ENCODE data around the gene CEACAM7. TPM values are rescaled to one million over a fixed set of nuclear protein-coding genes. Genes with fewer than 3 reads are reported as not detected.
"Not testable (repeated sequence)": the region's sequence is repeated elsewhere in the genome, so short reads cannot be mapped to it uniquely, and the experiment has no call there.

Gene CEACAM7
- total RNA-seq, 1 donor from 2014 or later: not detected

DNA sequence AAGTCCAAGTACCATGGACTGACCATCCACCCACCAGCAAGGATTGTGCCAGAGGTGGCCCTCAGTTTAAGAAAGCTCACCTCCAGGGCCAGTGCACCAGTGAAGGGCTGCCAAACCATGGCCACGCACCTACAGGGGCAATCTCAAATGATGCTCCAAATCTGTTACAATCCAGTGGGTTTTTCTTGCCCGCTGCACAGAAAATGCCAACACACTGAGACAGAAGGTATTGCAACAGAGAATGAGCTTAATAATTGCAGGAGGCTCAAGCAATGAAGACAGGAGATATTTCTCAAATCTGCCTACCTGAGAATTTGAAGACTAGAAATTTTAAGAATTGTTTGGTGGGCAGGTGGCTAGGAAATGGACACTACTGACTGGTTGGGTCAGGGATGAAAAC is 22.0 kb downstream of the CEACAM7 start:
- Mint-ChIP-seq H3K9me3 (peaks cover 24% of the 10 kb centered on the region), H3K27ac (no peak overlapping the region), H3K4me3 (no peak overlapping the region), H3K27me3 (peaks cover 24% of the 10 kb centered on the region), H3K4me1 (no peaks in the 10 kb centered on the region), H3K36me3 (ENCODE audit: low read depth) (no peaks in the 10 kb centered on the region)
- intact Hi-C loops (cut with micrococcal nuclease): no loop called here
- DNase-seq (no peak), ATAC-seq (ENCODE audit: low read depth) (no peak)
- ChIA-PET POLR2A (no interaction called here), CTCF (no interaction called here)
- TF ChIP-seq, protein P1, sequence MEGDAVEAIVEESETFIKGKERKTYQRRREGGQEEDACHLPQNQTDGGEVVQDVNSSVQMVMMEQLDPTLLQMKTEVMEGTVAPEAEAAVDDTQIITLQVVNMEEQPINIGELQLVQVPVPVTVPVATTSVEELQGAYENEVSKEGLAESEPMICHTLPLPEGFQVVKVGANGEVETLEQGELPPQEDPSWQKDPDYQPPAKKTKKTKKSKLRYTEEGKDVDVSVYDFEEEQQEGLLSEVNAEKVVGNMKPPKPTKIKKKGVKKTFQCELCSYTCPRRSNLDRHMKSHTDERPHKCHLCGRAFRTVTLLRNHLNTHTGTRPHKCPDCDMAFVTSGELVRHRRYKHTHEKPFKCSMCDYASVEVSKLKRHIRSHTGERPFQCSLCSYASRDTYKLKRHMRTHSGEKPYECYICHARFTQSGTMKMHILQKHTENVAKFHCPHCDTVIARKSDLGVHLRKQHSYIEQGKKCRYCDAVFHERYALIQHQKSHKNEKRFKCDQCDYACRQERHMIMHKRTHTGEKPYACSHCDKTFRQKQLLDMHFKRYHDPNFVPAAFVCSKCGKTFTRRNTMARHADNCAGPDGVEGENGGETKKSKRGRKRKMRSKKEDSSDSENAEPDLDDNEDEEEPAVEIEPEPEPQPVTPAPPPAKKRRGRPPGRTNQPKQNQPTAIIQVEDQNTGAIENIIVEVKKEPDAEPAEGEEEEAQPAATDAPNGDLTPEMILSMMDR (IDR thresholded peaks at IDR 0.05): no peak

DNA sequence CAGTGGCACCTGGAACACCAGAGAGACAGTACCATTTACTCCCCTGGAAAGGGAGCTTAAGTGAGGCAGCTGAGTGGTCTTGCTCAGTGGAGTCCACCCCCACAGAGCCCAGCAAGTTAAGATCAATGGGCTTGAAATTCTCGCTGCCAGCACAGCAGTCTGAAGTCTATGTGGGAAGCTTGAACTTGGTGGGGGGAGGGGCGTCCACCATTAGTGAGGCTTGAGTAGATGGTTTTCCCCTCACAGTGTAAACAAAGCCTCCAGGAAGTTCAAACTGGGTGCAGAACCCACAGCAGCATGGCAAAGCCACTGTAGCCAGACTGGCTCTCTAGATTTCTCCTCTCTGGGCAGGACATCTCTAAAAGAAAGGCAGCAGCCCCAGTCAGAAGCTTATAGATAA is 30.9 kb downstream of the CEACAM7 start:
- Mint-ChIP-seq H3K9me3 (peaks cover 13% of the 10 kb centered on the region), H3K27me3 (peaks cover 59% of the 10 kb centered on the region), H3K4me3 (no peak overlapping the region), H3K4me1 (no peaks in the 10 kb centered on the region), H3K36me3 (ENCODE audit: low read depth) (peaks cover 2% of the 10 kb centered on the region), H3K27ac (no peak overlapping the region)
- ChIA-PET CTCF (interaction anchor here (1.1 kb wide), 1 partner anchor 15 kb away, joined by 3 read pairs; no protein-coding TSS in a partner anchor), POLR2A (no interaction called here)
- no peak for DNase-seq
- TF ChIP-seq, protein P1 (IDR thresholded peaks at IDR 0.05): no peak
- no peak for ATAC-seq (ENCODE audit: low read depth)
- intact Hi-C loops (cut with micrococcal nuclease): no loop called here

DNA sequence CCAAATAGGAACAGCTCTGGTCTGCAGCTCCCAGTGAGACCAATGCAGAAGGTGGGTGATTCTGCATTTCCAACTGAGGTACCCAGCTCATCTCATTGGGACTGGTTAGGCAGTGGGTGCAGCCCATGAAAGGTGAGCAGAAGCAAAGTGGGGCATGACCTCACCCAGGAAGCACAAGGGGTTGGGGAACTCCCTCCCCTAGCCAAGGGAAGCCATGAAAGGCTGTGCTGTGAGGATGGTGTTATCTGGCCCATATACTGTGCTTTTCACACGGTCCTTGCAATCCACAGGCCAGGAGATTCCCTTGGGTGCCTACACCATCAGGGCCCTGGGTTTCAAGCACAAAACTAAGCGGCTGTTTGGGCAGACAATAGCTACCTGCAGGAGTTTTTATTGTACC is 31.3 kb downstream of the CEACAM7 start:
- POLR2A ChIA-PET; H3K4me3 Mint-ChIP-seq; H3K27ac Mint-ChIP-seq; H3K4me1 Mint-ChIP-seq; intact Hi-C loops (cut with micrococcal nuclease); H3K36me3 Mint-ChIP-seq (ENCODE audit: low read depth); ATAC-seq (ENCODE audit: low read depth); DNase-seq: not testable (repeated sequence)
- peaks cover 62% of the 10 kb centered on the region for H3K27me3 Mint-ChIP-seq
- peaks cover 11% of the 10 kb centered on the region for H3K9me3 Mint-ChIP-seq
- CTCF ChIA-PET: interaction anchor here (2.9 kb wide), 1 partner anchor 15 kb away, joined by 8 read pairs; no protein-coding TSS in a partner anchor

DNA sequence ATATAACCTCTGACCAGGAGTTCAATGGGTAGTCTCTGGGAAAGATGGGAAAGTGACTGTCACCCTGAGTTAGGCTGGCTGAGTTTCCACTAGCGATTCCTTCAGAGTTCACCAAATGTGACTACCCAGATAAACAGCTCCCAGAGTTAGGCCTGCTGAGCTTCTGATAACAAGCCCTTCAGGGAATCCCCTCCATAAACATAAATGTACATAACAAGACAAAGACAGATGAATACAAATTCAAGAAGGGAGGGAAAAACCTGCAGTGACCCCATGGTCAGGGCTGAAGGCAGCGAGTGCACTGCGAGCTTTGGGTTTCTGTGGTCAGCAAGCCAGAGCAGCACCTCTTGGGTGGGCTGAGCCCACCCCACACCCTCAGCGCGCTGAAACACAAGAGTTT is 35.8 kb downstream of the CEACAM7 start:
- Mint-ChIP-seq H3K4me1 (no peaks in the 10 kb centered on the region), H3K27me3 (peaks cover 60% of the 10 kb centered on the region), H3K27ac (no peak overlapping the region), H3K36me3 (ENCODE audit: low read depth) (peaks cover 2% of the 10 kb centered on the region), H3K9me3 (peaks cover 11% of the 10 kb centered on the region), H3K4me3 (no peak overlapping the region)
- intact Hi-C loops (cut with micrococcal nuclease): no loop called here
- TF ChIP-seq, protein P1 (IDR thresholded peaks at IDR 0.05): no peak
- no peak for ATAC-seq (ENCODE audit: low read depth)
- ChIA-PET POLR2A (interaction anchor here (0.6 kb wide), 1 partner anchor 362 kb away, joined by 3 read pairs; no protein-coding TSS in a partner anchor), CTCF (interaction anchor here (0.9 to 2.5 kb wide), 2 partner anchors 10 to 12 kb away, joined by 3 to 18 read pairs; no protein-coding TSS in a partner anchor)
- no peak for DNase-seq

DNA sequence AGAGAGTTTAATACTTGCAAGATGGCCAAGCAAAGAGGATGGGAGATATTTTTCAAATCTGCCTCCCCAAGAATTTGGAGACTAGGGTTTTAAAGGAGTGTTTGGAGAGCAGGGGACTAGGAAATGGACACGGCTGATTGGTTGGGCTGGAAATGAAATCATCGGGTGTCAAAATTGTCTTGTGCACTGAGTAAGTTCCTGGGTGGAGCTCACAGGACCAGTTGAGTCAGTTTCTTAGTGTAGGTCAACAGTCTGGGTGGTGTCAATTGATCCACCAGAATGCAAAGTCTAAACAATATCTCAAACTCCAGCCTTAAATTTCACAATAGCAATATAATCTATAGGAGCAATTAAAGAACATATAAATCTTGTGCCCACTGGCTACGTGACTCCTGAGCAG is 38.2 kb downstream of the CEACAM7 start:
- Mint-ChIP-seq H3K4me1 (no peaks in the 10 kb centered on the region), H3K9me3 (peaks cover 11% of the 10 kb centered on the region), H3K27ac (no peak overlapping the region), H3K27me3 (peaks cover 56% of the 10 kb centered on the region), H3K4me3 (no peak overlapping the region), H3K36me3 (ENCODE audit: low read depth) (peaks cover 2% of the 10 kb centered on the region)
- TF ChIP-seq, protein P1 (IDR thresholded peaks at IDR 0.05): no peak
- ChIA-PET POLR2A (no interaction called here), CTCF (interaction anchor here (1.9 kb wide), 1 partner anchor 10 kb away, joined by 8 read pairs; no protein-coding TSS in a partner anchor)
- intact Hi-C loops (cut with micrococcal nuclease): no loop called here
- ATAC-seq (ENCODE audit: low read depth): no peak
- no peak for DNase-seq
